Measurements from ENCODE around the gene MBL2.

DNA sequence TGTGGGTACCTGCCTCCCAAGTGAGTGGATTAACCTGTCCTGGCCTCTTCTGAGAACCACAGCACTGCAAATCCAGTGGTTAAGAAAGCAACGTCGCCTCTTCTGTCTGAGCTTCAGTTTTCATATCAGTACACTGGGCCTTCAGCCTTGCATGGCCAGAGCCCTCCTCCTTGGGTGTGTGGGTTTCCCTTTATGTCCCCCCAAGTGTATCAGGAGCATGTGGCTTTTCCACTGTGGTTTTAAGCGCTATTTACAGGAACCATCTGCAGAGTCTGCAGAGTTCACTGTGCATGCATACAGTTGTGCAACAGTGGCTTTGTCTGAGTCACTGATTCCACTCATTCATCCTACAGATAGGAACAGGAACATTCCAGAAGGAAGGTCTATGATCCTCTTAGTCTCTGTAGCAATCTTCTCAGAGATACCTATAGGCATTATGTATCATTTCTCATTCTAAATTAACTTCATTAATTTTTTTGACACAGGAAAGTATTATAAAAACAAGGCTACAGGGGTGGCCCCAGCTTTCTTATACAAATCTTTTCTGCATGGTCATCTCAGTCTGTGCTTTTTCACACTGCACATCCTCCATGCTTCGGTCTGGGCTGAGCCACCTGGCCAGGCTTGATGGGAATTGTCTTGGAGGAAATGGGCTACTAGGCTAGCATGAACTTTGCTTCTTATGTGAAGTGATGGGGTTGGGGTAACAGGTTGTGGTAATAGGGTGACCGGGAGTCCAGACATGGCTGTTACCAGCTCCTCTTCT is 17.1 kb downstream of the MBL2 start:
- peak in 1 of 3 donors; percentile 37 for TF ChIP-seq POLR2A (IDR thresholded peaks at IDR 0.05)
- TF ChIP-seq, protein P1, sequence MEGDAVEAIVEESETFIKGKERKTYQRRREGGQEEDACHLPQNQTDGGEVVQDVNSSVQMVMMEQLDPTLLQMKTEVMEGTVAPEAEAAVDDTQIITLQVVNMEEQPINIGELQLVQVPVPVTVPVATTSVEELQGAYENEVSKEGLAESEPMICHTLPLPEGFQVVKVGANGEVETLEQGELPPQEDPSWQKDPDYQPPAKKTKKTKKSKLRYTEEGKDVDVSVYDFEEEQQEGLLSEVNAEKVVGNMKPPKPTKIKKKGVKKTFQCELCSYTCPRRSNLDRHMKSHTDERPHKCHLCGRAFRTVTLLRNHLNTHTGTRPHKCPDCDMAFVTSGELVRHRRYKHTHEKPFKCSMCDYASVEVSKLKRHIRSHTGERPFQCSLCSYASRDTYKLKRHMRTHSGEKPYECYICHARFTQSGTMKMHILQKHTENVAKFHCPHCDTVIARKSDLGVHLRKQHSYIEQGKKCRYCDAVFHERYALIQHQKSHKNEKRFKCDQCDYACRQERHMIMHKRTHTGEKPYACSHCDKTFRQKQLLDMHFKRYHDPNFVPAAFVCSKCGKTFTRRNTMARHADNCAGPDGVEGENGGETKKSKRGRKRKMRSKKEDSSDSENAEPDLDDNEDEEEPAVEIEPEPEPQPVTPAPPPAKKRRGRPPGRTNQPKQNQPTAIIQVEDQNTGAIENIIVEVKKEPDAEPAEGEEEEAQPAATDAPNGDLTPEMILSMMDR (IDR thresholded peaks at IDR 0.05), result no peak
